ENCODE results near the gene SMYD3. TPM values are rescaled to one million over a fixed set of nuclear protein-coding genes. Genes with fewer than 3 reads are reported as not detected.

Gene SMYD3
- total RNA-seq, 3 donors from 2014 or later (not counting 1 experiment from before 2014, with no cell fraction given), result 43.6 to 48.0 (median 46.1) TPM

GRCh38 chr1:245771511-245772281 is 735.4 kb downstream of the SMYD3 start:
- no peaks in the 10 kb centered on the region for H3K36me3 ChIP-seq (ENCODE audit: control insufficient read depth, insufficient read depth, low read length)
- intact Hi-C loops (cut with micrococcal nuclease), result no loop called here
- Mint-ChIP-seq H3K4me1 (peaks cover 62 to 71% of the 10 kb centered on the region in 2 donors), H3K27ac (peak overlapping the region; percentile 64 to 73), H3K36me3 (no peaks in the 10 kb centered on the region), H3K4me3 (peak overlapping the region; percentile 57), H3K27me3 (ENCODE audit: low read depth in 2 of 2) (no peaks in the 10 kb centered on the region), H3K9me3 (no peaks in the 10 kb centered on the region)
- H3K27me3 ChIP-seq (ENCODE audit: control insufficient read depth, insufficient read depth, low read length), result no peaks in the 10 kb centered on the region
- DNase-seq, result no peak
- peak overlapping the region; percentile 4 for H3K27ac ChIP-seq (ENCODE audit: low read length)
- 49% methylated on average over 4 of the region's 5 CpGs for WGBS (ENCODE audit: insufficient coverage)
- H3K4me1 ChIP-seq (ENCODE audit: control insufficient read depth, insufficient read depth, low read length), result peaks cover 12% of the 10 kb centered on the region
- no peak for TF ChIP-seq CTCF (IDR thresholded peaks at IDR 0.05)
- no peak overlapping the region for H3K4me3 ChIP-seq (ENCODE audit: low read length)
- no peaks in the 10 kb centered on the region for H3K9me3 ChIP-seq (ENCODE audit: control insufficient read depth, insufficient read depth, low read length)
- ATAC-seq, result peak; percentile 78 to 89 (median 81)

- peaks cover 12% of the 10 kb centered on the region for H3K4me1 ChIP-seq (ENCODE audit: control insufficient read depth, insufficient read depth, low read length)
- H3K36me3 Mint-ChIP-seq, result no peaks in the 10 kb centered on the region
- H3K36me3 ChIP-seq (ENCODE audit: control insufficient read depth, insufficient read depth, low read length), result no peaks in the 10 kb centered on the region
- H3K27me3 ChIP-seq (ENCODE audit: control insufficient read depth, insufficient read depth, low read length), result no peaks in the 10 kb centered on the region
- H3K9me3 ChIP-seq (ENCODE audit: control insufficient read depth, insufficient read depth, low read length), result no peaks in the 10 kb centered on the region
- no peak overlapping the region for H3K27ac Mint-ChIP-seq
- no peak overlapping the region for H3K27ac ChIP-seq (ENCODE audit: low read length)
- H3K4me3 Mint-ChIP-seq, result peak overlapping the region; percentile 62
- no peak for ATAC-seq
- no peak for DNase-seq
- TF ChIP-seq CTCF (IDR thresholded peaks at IDR 0.05), result no peak
- no peaks in the 10 kb centered on the region for H3K27me3 Mint-ChIP-seq (ENCODE audit: low read depth in 2 of 2)
- intact Hi-C loops (cut with micrococcal nuclease), result no loop called here
- H3K4me3 ChIP-seq (ENCODE audit: low read length), result no peak overlapping the region
- peaks cover 58 to 63% of the 10 kb centered on the region in 2 donors for H3K4me1 Mint-ChIP-seq
- H3K9me3 Mint-ChIP-seq, result no peaks in the 10 kb centered on the region
- WGBS (ENCODE audit: insufficient coverage), result 100% methylated on average over 1 of the region's 2 CpGs
Measured at GRCh38 chr1:245770156-245770555, 736.9 kb downstream of the SMYD3 start.

GRCh38 chr1:245768596-245768995 is 738.5 kb downstream of the SMYD3 start:
- Histone ChIP-seq H3K27ac (ENCODE audit: low read length) (no peak overlapping the region), H3K27me3 (ENCODE audit: control insufficient read depth, insufficient read depth, low read length) (no peaks in the 10 kb centered on the region), H3K9me3 (ENCODE audit: control insufficient read depth, insufficient read depth, low read length) (no peaks in the 10 kb centered on the region), H3K36me3 (ENCODE audit: control insufficient read depth, insufficient read depth, low read length) (no peaks in the 10 kb centered on the region), H3K4me3 (ENCODE audit: low read length) (no peak overlapping the region), H3K4me1 (ENCODE audit: control insufficient read depth, insufficient read depth, low read length) (peaks cover 12% of the 10 kb centered on the region)
- Mint-ChIP-seq H3K36me3 (no peaks in the 10 kb centered on the region), H3K4me1 (peaks cover 53 to 57% of the 10 kb centered on the region in 2 donors), H3K4me3 (no peak overlapping the region), H3K27ac (no peak overlapping the region), H3K27me3 (ENCODE audit: low read depth in 2 of 2) (no peaks in the 10 kb centered on the region), H3K9me3 (no peaks in the 10 kb centered on the region)
- ATAC-seq (no peak), DNase-seq (no peak)
- intact Hi-C loops (cut with micrococcal nuclease), result no loop called here
- 90% methylated on average over 3 of the region's 4 CpGs for WGBS (ENCODE audit: insufficient coverage)
- TF ChIP-seq CTCF (IDR thresholded peaks at IDR 0.05), result no peak

Data from natural killer cell (primary cell).